GM18499 (cell line): ENCODE results near the gene KAT5.
"Not testable (repeated sequence)": the region's sequence is repeated elsewhere in the genome, so short reads cannot be mapped to it uniquely, and the experiment has no call there.

Source experiments
- ATAC-seq: cut with Tn5 transposase; IDR thresholded peaks from one replicate; pipeline ENCODE4 v1.9.1; 2021; ENCODE audit warnings: moderate number of reproducible peaks; ENCODE audit not compliant: insufficient read depth, unreplicated experiment

The KAT5 gene

GRCh38 chr11:65708451-65708850 is 3.6 kb upstream of the KAT5 start:
- no peak for ATAC-seq

- no peak for ATAC-seq
These were observed 2.4 kb upstream of the KAT5 start for GRCh38 chr11:65709661-65710060.

DNA sequence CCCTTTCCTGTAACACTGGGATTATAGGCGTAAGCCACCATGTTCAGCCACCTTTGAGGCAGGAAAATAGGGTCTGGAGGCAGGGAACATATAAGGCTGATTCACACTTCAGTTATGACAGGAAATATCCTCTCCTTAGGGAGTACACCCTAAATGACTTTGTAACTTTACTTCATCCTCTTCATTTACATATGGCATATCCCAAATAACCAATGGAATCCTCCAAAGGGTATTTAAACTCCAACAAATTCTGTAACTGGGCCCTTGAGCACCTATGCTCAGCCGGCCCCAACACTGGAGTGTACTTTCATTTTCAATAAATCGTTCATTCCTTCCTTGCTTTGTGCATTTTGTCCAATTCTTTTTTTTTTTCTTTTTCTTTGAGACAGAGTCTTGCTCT is 1.6 kb upstream of the KAT5 start:
- ATAC-seq = no peak

GRCh38 chr11:65712633-65713076 is 603 bp downstream of the KAT5 start:
- peak; percentile 12 for ATAC-seq

GRCh38 chr11:65713212-65713969 is 1.3 kb downstream of the KAT5 start:
- no peak for ATAC-seq

GRCh38 chr11:65714433-65714832 is 2.4 kb downstream of the KAT5 start:
- no peak for ATAC-seq

DNA sequence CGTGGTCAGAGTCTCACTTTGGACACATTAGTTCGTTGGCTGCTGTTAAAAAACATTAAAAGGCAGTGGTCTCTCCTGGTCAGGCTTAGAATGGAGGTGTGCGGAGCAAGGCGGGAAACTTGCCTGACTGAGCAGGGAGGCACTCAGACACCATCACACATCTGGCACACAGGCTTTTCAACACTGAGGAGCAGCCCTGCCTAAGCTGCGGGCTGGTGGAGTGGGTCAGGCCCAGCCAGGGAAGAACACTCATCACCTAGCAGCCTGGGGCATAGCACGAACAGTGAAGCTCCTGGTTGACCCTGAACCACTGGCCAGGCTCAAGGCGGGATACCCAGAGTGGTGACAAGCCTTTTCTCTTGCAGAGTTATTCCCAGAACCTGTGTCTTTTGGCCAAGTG is 4.2 kb downstream of the KAT5 start:
- no peak for ATAC-seq

GRCh38 chr11:65716774-65717405 is 4.8 kb downstream of the KAT5 start:
- ATAC-seq = no peak

GRCh38 chr11:65717906-65718305 is 5.9 kb downstream of the KAT5 start:
- no peak for ATAC-seq

GRCh38 chr11:65718531-65718930 is 6.5 kb downstream of the KAT5 start:
- no peak for ATAC-seq

- no peak for ATAC-seq
These were observed 7.0 kb downstream of the KAT5 start for GRCh38 chr11:65718964-65719492.

DNA sequence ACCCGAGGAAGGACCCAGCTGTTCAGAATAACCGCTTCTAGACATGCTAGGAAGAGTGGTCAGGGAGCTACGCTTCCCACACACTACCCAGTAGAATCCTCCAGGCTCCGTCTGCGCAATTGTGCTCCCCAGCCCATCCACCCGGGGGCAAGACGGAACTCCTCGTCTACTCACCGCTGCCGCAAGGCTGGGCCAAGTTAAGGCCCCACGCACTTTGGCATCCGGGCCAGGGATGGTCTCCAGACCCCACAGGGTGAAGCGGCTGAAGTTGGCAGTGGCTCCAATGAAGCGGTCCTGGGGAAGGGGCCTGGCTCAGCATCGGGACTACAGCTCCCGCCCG is 7.8 kb downstream of the KAT5 start:
- ATAC-seq = no peak

GRCh38 chr11:65720211-65720934 is 8.3 kb downstream of the KAT5 start, which contains the start of gene RNASEH2C:
TSS of gene RNASEH2C (minus strand) at chr11:65720798. CDS start at chr11:65720758, 40 bp downstream.
- ATAC-seq = no peak

DNA sequence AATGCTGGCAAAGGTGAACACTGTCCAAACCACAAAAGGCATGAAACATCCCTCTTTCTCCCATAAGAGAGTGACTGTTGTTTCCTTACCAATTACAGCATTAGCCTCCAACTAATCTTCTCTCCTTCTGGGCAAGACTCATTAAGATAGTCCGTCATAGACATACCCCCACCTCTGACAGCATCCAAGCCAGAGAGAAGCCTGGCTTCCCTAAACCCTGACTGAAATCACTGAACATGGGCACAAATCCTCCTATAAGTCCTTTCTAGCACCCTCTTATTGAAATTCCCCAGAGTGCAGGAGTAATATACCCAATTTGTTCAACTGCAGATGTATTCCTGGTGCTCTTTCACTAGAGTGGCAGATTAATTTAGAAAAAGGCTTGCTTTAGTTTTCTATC is 10.2 kb downstream of the KAT5 start:
- ATAC-seq = no peak

- no peak for ATAC-seq
These were observed 14.6 kb downstream of the KAT5 start for GRCh38 chr11:65726660-65727059.

GRCh38 chr11:65727865-65728264 is 15.8 kb downstream of the KAT5 start:
- no peak for ATAC-seq

DNA sequence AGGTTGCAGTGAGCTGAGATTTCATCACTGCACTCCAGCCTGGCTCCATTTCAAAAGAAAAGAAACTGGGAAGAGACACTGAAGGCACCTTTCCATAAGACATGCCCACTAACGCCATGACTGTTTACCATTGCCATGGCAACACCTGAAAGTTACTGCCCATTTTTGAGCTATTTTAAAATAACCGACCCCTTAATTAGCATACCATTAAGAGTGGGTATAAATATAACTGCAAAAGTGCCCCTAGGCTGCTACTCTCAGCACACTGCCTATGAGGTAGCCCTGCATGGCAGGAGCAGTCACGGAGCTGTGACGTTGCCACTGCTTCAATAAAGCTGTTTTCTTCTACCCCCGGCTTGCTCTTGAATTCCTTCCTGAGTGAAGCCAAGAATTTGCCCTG is 18.4 kb downstream of the KAT5 start:
- ATAC-seq = no peak

DNA sequence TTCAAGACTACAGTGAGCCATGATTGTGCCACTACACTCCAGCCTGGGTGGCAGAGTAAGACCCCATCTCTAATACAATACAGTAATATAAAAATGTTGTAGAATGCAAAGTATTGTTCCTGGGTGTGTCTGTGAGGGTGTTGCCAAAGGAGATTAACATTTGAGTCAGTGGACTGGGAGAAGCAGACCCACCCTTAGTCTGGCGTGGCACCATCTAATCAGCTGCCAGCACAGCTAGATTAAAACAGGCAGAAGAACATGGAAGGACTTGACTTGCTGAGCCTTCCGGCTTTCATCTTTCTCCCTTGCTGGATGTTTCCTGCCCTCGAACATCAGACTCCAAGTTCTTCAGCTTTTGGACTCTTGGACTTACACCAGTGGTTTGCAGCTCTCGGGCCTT is 23.1 kb downstream of the KAT5 start:
- not testable (repeated sequence) for ATAC-seq

DNA sequence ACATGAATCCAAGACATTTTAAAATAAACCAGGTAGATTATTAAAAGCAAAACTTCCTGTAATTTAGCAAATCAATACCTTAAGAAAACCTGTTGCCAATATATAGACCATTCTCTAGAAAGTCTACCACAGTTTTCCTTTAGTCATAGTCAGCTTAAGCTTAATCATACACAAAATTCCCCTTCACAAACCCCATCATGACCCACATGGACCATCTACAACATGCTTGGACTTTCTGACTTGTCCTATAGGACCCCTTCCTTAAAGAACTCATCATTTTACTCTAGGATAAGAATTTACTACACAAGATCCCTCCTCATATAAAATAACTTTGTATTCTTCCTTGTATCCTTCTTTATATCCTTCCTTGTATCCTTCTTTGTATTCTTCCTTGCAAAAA is 24.8 kb downstream of the KAT5 start:
- ATAC-seq = no peak

GRCh38 chr11:65739022-65739421 is 27.0 kb downstream of the KAT5 start:
- ATAC-seq = no peak

DNA sequence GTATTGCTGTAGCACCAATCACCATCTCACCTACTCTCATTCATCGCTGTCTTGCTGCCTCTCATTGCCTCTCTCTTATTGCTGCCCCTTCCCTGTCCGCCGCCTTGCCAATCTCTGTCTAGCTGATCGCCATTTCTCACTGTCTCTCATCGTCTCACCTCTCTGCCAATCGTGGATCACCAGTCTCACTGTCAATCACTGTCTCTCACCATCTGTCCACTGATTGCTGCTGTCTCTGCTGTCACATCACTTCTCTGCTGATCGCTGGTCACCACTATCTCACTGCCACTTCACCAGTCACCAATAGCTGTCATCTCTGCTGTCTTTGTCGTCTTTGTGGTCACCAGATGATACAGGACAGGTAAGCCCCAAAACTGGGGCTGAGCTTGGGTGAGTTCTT is 29.1 kb downstream of the KAT5 start:
- ATAC-seq = no peak
